Hepatic stellate cell (primary cell): ENCODE results near the gene CDC42EP3.

ENCODE experiments used
- DNase-seq: peaks from one replicate; pipeline ENCODE4 v3.0.0; 2011; ENCODE audit warnings: low spot score

CDC42EP3 gene

GRCh38 chr2:37671009-37671815, at the start of gene CDC42EP3:
CDC42EP3 (minus strand) TSS chr2:37671642; CDS start chr2:37646587, 25,055 bp downstream.
- DNase-seq = peak; percentile 54

DNA sequence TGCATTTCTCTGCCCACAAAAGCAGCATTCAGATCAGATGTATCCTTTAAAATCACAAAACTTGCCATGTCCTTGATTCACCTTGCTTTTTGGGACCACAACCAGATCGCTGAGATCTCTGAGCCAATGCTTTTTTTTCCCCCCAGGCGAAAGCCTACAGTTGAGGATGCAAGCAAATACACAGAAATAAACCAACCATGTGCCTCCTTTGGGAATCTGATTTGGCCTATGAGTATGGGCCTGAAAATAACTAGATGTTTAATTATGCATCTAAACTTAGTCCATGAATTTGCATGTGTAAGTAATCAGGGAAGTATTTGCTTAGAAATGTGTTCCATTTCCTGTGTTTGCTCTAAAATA, 49.7 kb upstream of the CDC42EP3 start:
- DNase-seq = no peak

GRCh38 chr2:37720533-37721200, 49.2 kb upstream of the CDC42EP3 start:
- DNase-seq = no peak

DNA sequence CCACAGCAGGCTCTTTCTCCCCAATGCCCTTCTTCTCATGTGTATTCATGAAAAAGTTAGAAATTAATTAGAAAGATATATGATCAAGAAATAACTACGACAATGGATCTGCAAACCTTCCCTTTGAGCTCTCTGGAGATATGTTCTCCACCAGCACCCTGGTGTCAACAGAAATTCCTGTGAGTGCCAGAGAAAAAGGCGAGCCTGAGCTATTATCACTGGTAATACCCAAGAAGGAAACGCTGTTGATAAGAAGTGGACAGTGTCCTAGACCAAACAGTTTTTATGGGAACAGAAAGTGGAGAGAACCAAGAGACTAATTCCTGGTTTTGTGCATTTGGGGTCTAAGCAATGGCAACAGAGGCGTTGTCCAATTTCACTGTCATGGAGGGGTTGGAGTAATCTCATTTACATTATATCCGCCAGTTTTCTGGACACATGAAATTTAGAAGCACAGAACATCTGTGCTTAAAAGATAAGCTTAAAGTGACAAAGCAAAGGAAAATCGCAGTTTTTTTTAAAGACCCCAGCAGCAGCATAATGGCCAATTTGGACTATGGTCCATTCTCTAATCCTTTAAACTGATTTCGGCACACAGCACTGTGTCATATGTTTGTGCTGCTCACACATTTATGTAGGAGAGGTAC, 47.2 kb upstream of the CDC42EP3 start:
- DNase-seq = no peak

DNA sequence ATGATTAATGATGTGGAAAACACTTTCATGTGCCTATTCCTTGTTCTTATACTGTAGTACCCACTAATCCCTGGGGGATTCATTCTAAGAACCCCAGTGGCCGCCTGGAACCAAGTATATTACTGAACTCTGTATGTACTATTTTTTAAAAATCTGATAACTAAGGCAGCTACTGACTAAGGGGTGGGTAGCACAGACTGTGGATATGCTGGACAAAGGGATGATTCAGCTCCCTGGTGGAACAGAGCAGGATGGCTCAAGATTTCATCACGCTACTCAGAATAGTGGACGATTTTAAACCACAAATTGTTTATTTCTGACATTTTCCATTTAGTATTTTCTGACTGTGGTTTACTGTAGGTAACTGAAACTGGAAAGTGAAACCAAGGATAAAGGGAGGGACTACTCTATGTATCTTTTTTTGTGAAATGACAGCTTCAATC, 41.8 kb upstream of the CDC42EP3 start:
- DNase-seq = peak; percentile 60

GRCh38 chr2:37711831-37712230, 40.4 kb upstream of the CDC42EP3 start:
- peak; percentile 12 for DNase-seq

- peak; percentile 74 for DNase-seq
Measured at GRCh38 chr2:37711308-37711731, 39.9 kb upstream of the CDC42EP3 start.

DNA sequence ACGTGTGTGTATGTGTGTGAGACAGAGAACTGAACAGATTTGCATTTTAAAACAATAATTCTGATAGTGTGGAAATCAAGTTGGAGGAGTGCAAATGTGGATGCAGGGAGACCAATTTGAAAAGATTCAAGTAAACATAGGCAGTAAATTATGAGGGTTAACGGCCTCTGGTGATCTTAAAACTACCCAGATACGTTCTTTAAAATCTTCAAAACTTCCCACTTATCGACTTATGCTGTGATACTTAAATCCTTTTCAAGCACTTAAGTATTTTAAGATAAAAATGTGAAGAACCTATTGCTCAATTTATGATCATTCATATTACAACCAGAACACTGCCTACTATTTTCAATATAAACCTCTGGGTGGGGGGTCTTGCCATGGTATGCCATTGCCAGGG, 37.7 kb upstream of the CDC42EP3 start:
- no peak for DNase-seq

GRCh38 chr2:37708146-37708545, 36.7 kb upstream of the CDC42EP3 start:
- DNase-seq = no peak

DNA sequence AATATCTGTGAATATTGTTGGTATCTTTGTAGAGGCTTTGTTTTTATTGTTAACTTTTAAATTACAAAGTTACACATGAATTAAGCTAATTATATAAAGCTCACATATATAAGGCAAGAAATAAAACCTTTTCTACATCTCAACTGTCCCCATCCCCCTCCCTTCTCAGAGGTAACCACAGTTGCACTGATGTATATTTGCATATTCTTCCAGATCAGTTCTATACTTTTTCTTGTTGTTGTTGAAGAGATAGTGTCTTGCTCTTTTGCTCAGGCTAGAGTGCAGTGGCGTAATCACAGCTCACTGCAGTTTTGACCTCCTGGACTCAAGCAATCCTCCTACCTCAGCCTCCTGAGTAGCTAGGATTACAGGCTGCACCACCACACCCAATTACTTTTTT, 36.0 kb upstream of the CDC42EP3 start:
- no peak for DNase-seq

- DNase-seq = no peak
Measured at GRCh38 chr2:37706334-37707183, 35.1 kb upstream of the CDC42EP3 start.

- no peak for DNase-seq
Measured at GRCh38 chr2:37705191-37705590, 33.7 kb upstream of the CDC42EP3 start.

GRCh38 chr2:37698931-37699481, 27.6 kb upstream of the CDC42EP3 start:
- DNase-seq = no peak

GRCh38 chr2:37695336-37695735, 23.9 kb upstream of the CDC42EP3 start:
- no peak for DNase-seq

DNA sequence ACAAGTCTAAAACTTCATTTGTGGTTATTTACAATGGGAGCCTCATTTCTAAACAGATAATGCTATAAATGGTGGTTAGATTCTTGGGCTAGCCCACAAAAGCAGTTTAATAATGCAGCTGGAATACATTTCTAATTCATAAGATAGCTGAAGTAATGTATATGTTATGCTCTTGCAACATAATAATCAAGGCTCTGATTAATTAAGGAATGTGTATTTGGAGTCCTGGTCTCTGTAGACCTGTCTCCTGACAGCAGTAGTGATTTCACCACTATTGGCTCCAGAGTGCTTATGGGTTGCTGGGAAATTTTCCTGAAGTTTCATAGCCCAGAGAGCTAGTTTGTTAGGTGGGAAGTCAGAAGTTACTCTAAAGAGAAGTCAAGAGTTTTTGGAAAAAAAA, 21.3 kb upstream of the CDC42EP3 start:
- DNase-seq = no peak

- DNase-seq = no peak
Measured at GRCh38 chr2:37689751-37690150, 18.3 kb upstream of the CDC42EP3 start.

DNA sequence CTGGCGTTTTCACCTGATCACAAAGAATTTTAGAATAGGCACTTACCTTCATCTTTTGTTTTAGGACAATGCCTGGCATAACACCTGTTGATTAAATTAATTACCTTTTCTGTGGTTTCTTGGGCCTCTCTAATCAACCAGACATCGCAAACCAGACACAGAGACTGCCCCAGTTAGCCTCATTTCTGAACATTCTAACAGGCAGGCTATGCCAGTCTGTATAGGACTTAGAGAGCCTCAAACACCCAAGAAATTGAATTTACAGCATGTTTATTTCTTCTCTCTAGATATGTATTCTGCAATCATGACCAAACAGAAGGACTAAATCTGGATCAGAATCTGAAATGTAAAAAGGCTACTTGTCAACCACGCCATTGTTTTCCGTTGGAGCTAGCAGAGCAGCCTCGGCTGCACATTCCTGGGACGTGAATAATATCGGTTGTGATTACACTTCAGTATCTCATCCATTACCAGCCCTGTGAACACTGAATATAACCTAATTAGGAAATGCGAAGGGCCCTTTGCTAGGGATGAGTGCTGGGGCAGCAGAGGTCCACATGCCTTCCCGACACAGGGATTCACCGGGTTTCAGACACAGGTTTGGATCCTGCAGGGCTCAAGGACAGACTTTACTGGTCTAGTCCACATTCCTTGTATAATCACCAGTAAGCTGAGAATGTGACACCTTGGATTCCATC, 17.5 kb upstream of the CDC42EP3 start:
- peak; percentile 37 for DNase-seq

DNA sequence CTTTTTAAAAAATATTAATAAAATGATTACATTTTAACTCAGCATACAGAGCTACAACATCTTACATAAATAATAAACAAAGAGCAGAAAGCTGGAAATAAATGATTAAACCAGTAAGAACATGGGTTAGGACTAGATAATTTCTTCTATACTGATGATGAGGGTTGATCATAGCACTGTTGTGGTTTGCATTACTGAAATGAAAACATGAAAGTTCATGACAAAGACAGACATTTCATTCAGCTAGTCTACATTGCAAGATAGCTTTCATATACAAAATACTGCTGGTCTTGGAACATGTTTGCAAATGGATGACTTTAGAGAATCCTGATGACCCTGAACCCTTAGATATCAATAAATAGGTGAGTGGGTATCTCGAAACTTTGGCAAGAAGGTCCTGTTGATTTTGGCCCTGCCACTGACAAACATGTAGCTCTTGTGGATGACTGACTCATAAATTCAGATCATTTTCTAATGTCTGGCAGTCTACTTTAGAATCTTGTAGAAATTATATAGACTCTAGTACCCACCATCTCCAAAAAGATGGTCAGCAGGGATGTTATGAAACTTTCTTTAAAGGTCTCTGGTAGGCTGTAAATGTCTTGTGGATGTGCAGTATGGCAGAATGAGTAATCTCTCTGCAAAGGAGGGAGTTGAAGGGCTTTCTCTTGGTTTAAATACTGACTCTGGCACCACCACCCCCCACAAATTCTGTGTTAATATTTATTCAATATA, 15.5 kb upstream of the CDC42EP3 start:
- DNase-seq = no peak

GRCh38 chr2:37684809-37685208, 13.4 kb upstream of the CDC42EP3 start:
- DNase-seq = no peak
